Esophagus muscularis mucosa (tissue), 4 donors: Measurements from ENCODE around the gene C14orf39. TPM values are rescaled to one million over a fixed set of nuclear protein-coding genes. Genes with fewer than 3 reads are reported as not detected.

Experiments
- DNase-seq: peaks from one replicate; pipeline ENCODE4 v3.0.0-alpha.2; 2017; ENCODE audit errors: extremely low spot score
- H3K27ac ChIP-seq, 4 donors: fragments of 200-600 bp; sonication (generic); replicated peaks in 1 of 4; 1 replicate in 3 of 4; 2 replicates in 1 of 4; pipeline ENCODE4 v1.5.1; 2016 to 2019; ENCODE audit warnings: mild to moderate bottlenecking in 1 of 4
- H3K27me3 ChIP-seq, 4 donors: fragments of 200-600 bp; sonication (generic); one replicate each; pipeline versions ENCODE4 v1.5.1 to v1.6.0; 2016 to 2019
- H3K36me3 ChIP-seq, 4 donors: fragments of 200-600 bp; sonication (generic); one replicate each; pipeline ENCODE4 v1.5.1; 2016 to 2019
- H3K4me1 ChIP-seq, 4 donors: fragments of 200-600 bp; sonication (generic); one replicate each; pipeline ENCODE4 v1.5.1; 2016 to 2019
- H3K4me3 ChIP-seq, 4 donors: fragments of 200-600 bp; sonication (generic); 1 replicate in 2 of 4; 2 replicates in 2 of 4; pipeline ENCODE4 v1.5.1; 2016 to 2019; ENCODE audit warnings: mild to moderate bottlenecking in 4 of 4, moderate library complexity in 1 of 4
- H3K9me3 ChIP-seq, 4 donors: fragments of 200-600 bp; sonication (generic); 1 replicate in 3 of 4; 2 replicates in 1 of 4; pipeline ENCODE4 v1.5.1; 2016 to 2019
- EP300 ChIP-seq: sonication (generic); formaldehyde crosslinking; IDR thresholded peaks from one replicate; pipeline ENCODE4 v1.6.1; 2017; ENCODE audit warnings: antibody characterized with exemption
- POLR2A ChIP-seq: fragments of 450-650 bp; IDR thresholded peaks from one replicate; pipeline ENCODE4 v1.6.1; 2017; ENCODE audit warnings: antibody characterized with exemption, moderate library complexity, mild to moderate bottlenecking, low read depth
- POLR2AphosphoS5 ChIP-seq, 2 donors: sonication (generic); formaldehyde crosslinking; IDR thresholded peaks; one replicate each; pipeline ENCODE4 v1.6.1; 2017; ENCODE audit warnings: antibody characterized with exemption in 2 of 2
- WGBS: methylation state at CpG from one replicate; pipeline ENCODE4 v1.1.5; 2018; 5-methylcytosine and 5-hydroxymethylcytosine counted together
- intact Hi-C: fragments of 100-400 bp; cut with DNase I; formaldehyde crosslinking; loops from one replicate; pipeline ENCODE4 v1.15.1; 2023
- total RNA-seq, 4 donors: library from RNA; depleted of rRNA; stranded (reverse); fragments of >200 nt; gene quantifications; one replicate each; pipeline versions ENCODE4 v1.1.0 to v1.2.1, GENCODE V29; 2016
- TF ChIP-seq, protein P1 (sequence below), 3 experiments: fragments of 200-600 bp in 2 of 3; fragments of 450-650 bp in 1 of 3; sonication (generic) in 2 of 3; IDR thresholded peaks; one replicate each; pipeline ENCODE4 v1.5.1; 2017 to 2019; ENCODE audit warnings: antibody characterized with exemption in 3 of 3, mild to moderate bottlenecking in 2 of 3, moderate library complexity in 1 of 3

The C14orf39 gene
- total RNA-seq, 4 donors from 2014 or later = 0.29 to 3.7 (median 0.50) TPM; not detected in 1

DNA sequence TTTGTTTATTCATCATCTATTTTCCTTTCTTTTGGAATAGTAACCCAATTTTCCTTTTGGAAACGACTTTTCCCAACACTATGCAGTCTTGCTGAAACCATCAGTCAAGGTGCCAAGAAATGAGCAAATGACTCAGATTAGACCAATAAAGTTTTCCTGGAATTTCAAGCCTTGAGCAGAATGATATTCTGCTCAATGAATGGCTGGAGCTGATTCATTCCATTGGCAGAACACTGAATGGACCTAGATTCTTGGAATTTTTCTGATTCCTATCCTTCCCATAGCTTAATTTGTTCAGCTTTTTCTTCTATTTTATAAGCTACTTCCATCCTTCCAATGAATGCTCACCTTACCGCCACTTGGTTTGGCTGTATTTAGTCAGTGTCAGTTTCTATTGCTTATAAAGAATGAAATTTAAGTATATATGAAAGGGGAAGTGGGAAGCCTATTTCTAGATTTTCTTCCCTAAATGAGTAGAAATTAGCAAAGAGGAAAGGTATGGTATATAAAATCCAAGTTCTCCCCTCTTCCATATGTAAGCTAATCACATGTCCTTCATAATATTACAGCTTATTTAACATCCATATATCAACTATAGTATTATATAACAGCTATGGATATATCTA is 89.0 kb downstream of the C14orf39 start:
- Histone ChIP-seq H3K9me3 (peaks cover 0 to 14% (median 2%) of the 10 kb centered on the region in 4 donors), H3K27ac (no peak overlapping the region), H3K36me3 (no peaks in the 10 kb centered on the region), H3K27me3 (no peaks in the 10 kb centered on the region), H3K4me3 (no peak overlapping the region), H3K4me1 (no peaks in the 10 kb centered on the region)
- no peak for DNase-seq
- intact Hi-C loops = no loop called here
- no peak for TF ChIP-seq EP300
- TF ChIP-seq POLR2AphosphoS5 (IDR thresholded peaks at IDR 0.05) = no peak
- TF ChIP-seq, protein P1, sequence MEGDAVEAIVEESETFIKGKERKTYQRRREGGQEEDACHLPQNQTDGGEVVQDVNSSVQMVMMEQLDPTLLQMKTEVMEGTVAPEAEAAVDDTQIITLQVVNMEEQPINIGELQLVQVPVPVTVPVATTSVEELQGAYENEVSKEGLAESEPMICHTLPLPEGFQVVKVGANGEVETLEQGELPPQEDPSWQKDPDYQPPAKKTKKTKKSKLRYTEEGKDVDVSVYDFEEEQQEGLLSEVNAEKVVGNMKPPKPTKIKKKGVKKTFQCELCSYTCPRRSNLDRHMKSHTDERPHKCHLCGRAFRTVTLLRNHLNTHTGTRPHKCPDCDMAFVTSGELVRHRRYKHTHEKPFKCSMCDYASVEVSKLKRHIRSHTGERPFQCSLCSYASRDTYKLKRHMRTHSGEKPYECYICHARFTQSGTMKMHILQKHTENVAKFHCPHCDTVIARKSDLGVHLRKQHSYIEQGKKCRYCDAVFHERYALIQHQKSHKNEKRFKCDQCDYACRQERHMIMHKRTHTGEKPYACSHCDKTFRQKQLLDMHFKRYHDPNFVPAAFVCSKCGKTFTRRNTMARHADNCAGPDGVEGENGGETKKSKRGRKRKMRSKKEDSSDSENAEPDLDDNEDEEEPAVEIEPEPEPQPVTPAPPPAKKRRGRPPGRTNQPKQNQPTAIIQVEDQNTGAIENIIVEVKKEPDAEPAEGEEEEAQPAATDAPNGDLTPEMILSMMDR (IDR thresholded peaks at IDR 0.05) = no peak
- no peak for TF ChIP-seq POLR2A
- 71% methylated on average over 2 of the region's 2 CpGs for WGBS

Other genes starting within 250 kb of the C14orf39 start
- 10 to 100 TPM; 40.4 to 60.2 (median 53.6) TPM for gene PPM1A, start 236.8 kb downstream of the C14orf39 start, total RNA-seq
- not detected for gene SIX6, start 23.1 kb upstream of the C14orf39 start, total RNA-seq
- gene SIX1, start 163.4 kb upstream of the C14orf39 start, total RNA-seq = under 1 TPM; 0.42 to 0.58 (median 0.48) TPM
- gene SIX4, start 238.3 kb upstream of the C14orf39 start, total RNA-seq = 1 to 10 TPM; 1.7 to 4.2 (median 2.7) TPM
- 10 to 100 TPM; 34.9 to 48.2 (median 38.1) TPM for gene MNAT1, start 248.7 kb upstream of the C14orf39 start, total RNA-seq